Activated naive CD4-positive, alpha-beta T cell (primary cell): ENCODE data around the gene ALCAM.
"Not testable (repeated sequence)": the region's sequence is repeated elsewhere in the genome, so short reads cannot be mapped to it uniquely, and the experiment has no call there.

Experiments used
- DNase-seq, 4 experiments: peaks; one replicate each; lab custom pipeline; 2025; lab: John Stamatoyannopoulos, UW

Gene ALCAM

DNA sequence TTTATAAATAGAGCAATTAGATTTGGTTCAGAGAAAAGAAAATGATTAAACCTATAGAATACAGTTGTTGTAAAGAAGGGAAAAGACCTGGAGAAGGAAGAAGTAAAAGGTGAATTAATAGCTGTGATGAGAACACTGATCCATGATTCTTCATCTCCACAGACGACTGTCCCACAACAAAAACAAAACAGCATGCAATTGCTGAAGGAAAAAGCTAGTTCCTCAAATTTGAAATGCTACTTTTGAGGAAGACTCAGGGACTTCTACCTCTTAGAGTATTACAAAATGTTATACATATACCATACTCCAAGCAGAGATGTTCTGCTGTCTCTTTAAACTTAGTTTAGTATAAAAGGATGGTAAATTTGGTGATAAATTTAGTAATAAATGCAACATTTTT lies 21.5 kb downstream of the ALCAM start:
- no peak for DNase-seq

DNA sequence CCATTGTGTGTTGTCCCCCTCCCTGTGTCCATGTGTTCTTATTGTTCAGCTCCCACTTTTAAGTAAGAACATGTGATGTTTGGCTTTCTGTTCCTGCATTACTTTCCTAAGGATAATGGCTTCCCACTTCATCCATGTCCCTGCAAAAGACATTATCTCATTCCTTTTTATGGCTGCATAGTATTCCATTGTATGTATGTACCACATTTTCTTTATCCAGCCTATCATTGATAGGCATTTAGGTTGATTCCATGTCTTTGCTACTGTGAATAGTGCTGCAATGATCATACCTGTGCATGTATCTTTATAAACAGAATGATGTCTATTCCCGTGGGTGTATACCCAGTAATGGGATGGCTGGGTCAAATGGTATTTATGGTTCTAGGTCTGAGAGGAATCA lies 23.1 kb downstream of the ALCAM start:
- not testable (repeated sequence) for DNase-seq

DNA sequence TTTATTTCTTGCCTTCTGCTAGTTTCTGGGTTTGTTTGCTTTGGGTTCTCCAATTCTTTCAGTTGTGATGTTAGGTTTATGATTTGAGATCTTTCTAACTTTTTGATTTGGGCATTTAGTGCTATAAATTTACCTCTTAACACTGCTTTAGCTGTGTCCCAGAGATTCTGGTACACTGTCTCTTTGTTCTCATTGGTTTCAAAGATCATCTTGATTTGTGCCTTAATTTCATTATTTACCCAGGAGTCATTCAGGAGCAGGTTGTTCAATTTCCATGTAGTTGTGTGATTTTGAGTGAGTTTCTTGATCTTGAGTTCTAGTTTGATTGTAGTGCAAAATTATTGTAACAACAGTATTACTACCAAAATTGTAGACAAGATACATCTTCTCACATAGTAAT lies 25.9 kb downstream of the ALCAM start:
- DNase-seq = not testable (repeated sequence)

DNA sequence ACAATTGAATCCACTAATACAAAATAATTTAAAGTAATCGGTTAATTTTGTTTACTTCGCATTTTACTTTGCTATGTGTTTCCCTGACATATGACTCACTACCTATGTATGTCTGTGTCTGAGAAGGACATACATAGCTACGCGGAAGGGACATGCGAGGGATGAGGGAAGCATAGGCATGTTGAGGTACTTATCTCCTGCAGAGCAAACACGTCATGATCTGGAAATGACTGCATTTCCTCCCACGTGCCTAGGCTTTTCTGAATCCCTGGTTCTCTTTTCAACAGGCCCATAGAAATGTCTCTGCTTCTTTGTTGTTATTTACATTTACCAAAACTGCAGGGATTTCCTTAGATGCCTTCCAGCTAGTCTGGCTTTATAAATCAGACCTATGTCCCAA lies 27.5 kb downstream of the ALCAM start:
- no peak for DNase-seq

DNA sequence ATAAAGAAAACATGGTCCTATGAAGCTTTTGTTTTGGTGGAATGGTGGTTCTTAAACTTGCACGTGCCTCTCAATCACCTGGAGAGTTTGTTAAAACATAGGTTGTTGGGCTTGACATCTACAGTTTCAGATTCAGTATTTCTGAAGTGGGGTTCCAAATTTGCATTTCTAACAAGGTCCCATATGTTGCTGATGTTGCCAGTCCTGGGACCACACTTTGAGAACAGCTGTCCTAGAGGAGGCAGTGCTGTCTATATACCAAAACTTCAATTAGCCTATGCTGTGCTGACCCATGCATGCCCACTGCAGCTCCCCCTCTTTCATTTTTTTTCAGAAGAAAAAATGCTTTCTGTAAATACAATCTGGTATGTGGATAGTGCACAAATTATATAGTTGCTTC lies 31.3 kb downstream of the ALCAM start:
- DNase-seq = no peak

DNA sequence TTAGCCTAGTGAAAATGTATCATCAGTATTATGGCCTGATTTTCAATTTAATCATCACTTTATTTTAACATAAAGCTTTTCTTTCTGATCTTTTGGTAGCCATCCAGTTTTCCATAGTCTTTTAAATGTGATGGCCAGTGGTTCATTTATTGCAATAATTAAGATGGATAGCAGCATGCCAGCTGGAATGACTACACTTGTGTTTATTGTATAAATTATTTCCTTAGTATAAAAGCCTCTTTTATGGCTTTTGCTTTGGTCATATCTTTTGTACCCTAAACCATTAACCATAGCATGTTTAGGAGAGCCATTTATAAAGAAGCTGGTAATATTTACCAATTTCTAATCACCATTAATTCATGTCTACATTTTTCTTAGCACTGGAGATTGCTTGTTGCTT lies 31.7 kb downstream of the ALCAM start:
- no peak for DNase-seq

DNA sequence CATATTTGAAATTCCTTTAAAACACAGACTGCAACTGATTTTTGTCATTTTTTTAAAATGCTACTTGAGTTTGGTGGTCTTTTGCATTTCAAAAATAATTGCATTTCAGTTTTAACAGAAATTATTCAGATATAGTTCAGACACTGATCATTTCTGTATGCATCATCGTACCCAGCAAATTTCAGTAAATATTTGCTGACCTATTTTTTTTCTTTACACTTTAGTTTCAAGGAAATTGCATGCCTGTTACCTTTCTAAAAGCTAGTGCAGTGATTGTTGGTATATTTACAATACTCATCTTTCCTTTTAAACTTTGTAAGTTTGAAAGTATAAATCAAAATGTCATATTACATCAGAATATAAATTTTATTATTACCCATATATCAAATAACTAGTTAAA lies 32.4 kb downstream of the ALCAM start:
- no peak for DNase-seq

DNA sequence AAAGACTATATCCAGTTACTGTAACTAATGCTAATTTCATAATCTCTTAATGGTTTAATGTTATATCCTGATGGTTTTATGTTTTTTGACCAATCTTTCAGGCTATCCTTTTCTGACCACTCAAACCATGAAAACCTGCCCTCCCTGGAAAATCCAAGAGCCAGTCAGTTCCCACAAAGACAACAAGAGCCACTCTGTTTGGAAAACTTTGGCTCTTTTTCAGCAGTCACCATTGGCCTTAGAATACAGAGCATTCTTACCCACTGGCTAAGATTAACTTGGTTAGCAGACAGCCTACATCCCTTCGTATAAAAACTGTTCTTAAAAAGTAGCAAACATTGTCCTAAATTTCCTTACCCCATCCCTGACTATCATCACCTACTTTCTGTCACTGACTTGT lies 32.9 kb downstream of the ALCAM start:
- no peak for DNase-seq

DNA sequence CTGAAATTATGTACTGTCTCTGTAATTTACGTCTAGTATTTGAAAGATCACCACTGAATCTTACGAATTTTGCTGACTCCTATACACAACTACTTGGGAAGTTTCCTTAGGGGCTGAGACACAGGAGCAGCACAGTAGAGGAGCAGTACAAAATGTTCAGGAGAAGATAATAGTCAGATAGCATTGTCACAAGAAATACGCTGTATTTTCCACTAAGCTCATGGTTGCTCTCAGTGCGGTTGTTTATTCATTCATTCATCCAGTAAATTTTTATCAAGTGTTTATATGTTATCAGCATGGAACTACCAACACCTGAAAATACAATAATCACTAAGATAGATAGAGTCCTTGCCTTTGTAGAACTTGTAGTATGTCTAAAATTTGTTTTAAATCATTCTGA lies 34.5 kb downstream of the ALCAM start:
- no peak for DNase-seq

DNA sequence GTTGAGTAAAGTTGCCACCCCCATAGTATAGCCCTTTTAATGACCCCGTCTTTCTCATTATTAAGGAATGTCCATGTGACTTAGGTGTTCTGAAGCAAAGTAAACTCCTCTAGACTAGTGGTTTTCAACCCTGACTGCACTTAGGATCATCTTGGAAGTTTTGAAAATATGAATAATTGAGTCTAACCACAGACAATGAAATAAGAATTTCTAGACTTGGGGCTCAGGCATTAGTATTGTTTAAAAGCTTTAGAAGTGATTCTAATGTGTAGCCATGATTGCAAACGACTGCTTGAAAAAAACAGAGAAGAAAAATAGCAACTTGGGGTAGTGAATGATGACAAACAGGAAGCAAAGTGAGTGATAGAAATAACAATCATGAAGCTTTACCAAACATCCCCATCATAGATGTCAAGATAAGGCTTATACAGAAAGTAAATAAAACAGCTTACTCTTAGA lies 35.0 kb downstream of the ALCAM start:
- DNase-seq = no peak

DNA sequence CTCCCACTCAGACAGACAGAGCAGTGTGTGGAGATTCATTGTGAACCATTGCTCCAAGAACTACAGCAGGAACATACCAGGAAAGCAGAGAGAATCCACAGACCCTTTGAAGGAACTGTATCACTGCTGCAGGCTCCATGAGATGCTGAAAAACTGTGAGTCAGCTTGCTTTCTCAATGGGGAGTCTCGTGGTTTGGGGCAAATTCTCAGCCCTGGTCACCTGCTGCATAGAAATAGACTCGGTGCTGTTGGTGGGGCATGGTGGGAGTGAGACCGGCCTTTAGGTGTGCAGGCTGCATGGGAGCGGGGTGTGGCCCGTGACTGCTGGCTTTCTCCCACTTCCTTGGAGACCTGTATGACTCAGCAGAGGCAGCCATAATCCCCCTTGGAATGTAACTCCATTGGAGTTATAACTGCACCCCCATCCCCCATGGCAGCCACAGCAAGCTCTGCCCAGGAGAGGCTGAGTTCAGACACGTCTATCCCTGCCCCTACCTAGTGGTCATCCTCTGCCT lies 35.6 kb downstream of the ALCAM start:
- no peak for DNase-seq

DNA sequence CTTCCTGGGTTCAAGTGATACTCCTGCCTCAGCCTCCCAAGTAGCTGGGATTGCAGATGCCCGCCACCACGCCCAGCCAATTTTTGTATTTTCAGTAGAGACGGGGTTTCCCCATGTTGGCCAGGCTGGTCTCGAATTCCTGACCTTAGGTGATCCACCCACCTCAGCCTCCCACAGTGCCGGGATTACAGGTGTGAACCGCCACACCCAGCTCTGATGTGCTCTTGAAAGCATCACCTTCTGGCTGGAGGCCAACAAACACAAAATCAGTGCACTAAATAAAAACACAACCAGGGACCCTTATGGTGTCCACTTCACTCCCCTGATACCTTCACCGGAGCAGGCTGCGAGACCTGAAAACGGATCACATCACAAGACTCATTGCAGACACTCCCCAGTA lies 36.3 kb downstream of the ALCAM start:
- DNase-seq = not testable (repeated sequence)

DNA sequence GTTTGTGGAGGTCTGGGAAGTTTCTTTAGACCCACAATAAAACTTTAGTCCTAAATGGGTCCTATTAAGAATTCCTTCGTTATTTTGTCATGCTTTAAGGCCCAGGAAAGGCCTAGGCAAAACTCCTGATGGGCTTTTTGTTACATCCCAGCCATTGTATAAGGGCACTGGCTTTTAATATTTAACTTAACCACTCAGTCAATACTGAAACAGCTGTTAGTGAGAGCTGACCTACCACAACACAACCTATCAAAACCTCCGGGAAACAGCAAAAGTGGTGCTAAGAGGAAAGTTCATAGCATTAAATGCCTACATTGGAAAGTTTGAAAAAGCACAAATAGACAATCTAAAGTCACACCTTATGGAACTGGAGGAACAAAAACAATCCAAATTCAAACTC lies 39.6 kb downstream of the ALCAM start:
- no peak for DNase-seq

DNA sequence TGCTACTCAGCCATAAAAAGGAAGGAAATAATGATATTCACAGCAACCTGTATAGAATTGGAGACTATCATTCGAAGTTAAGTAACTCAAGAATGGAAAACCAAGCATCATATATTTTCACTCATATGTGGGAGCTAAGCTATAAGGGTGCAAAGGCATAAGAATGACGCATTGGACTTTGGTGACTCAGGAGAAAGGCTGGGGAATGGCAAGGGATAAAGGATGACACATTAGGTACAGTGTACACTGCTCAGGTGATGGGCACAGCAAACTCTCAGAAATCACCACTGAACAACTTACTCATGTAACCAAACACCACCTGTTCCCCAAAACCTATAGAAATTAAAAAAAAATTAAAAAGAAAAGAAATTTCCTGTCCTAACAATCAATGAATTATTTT lies 42.7 kb downstream of the ALCAM start:
- DNase-seq = no peak

DNA sequence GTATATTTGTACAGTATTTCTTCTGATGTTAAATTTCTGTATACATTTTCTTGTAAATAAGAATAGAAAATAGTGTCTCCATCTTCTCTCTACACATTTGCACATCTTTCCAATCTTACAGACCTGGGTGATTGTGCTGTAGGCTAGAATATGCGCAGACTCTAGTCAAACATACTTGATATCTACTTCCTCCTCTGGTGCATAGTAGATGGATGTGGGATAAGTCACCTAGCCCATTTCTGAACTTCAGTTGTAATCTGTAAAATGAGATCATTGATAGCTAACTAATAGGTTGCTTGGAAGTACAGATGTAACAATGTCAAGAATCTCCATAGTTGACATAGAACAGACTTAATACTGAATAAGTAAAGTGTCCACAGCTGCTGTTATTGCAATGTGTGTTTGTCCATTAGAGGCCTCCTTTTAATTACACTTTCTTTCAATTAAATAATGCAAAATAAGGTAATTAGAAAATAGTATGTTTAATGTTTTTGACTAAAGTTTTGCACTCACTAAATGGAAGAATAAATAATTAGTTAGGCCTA lies 46.7 kb downstream of the ALCAM start:
- DNase-seq = no peak

DNA sequence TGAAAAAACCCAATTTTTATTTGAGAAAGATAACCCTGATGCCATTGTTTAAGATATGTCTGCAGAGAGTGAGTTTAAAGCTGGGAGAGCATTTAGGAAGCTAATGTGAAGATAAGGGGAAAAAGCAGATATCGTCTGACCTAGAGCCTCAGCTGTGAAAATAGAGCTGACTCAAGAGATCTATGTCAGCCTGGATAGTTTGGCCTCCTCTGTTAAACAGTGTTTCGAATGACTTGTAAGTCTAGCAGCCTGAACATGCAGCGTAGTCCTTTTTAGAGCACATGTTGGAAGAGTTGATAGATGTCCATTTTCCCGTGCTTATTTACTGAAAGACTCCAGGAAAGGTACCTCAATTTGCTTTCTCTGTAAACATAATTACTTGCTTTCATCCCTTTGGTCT lies 48.1 kb downstream of the ALCAM start:
- no peak for DNase-seq

DNA sequence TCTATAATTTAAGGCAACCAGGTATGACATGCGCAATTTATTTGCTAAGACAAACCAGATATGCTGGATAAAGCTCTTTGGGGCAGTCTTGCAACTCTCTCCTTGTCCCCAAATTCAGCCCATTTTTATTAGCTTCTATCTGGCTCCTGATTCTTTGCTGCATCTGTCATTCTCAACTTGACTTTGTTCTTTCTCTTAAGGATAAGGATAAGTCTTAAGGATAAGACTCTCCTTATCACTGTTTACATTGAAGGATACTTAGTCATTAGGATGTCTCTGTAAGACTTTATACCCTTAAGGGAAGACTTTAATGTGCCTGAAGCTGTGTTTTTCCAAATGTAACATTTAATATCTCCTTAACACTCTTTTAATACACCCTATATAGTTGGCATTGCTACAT lies 49.2 kb downstream of the ALCAM start:
- DNase-seq = no peak

DNA sequence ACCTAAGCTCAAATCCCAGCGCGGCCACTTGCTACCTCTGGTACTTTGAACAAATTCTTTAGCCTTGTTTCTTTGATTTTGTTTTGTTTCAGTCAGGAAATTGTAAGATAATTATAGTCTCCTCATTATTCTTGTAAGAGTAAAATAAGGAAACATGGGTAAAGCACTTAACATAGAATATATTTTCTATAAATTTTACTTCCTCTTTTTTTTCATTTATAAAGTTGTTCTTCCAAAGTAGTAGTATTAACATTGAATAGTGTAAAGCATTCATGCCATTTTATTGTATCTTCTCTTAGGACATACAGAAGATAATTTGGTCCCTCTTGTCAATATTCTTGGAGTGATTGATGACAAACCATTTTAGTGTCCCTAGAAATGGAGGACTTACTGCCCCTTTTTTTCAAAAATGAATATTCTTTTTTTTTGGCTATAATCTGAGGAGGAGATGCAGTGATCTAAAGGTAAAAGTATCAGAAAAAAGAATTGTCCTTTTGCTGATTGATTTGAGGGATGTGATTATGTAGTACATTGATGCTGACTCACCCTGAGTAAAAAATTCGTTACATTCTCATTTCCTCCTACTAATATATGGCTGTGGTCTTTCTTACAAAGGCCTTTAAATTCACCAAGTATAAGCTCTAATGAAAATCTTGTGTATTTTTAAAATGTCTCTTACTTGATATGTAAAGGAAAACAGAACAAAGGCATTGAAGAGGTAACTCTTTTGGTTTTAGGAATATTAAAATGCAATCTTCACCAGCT lies 51.0 kb downstream of the ALCAM start:
- no peak for DNase-seq

DNA sequence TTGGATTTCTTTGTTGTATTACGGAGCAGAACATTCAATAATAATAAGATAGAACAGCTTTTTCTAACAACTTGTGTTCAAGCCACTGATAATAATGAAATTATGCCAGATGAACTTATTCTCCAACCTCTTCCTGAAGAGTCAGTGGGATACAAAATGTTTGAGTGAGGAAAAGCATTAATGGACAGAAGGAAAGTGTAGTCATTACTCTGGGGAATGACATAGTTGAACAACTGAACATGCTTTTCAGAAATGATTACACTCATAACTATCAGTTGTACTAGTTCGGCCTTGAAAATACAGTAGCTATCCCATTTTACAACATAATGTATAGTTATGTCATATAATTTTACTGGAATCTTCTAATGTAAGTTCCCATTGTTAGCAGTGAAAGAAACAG lies 55.9 kb downstream of the ALCAM start:
- no peak for DNase-seq

DNA sequence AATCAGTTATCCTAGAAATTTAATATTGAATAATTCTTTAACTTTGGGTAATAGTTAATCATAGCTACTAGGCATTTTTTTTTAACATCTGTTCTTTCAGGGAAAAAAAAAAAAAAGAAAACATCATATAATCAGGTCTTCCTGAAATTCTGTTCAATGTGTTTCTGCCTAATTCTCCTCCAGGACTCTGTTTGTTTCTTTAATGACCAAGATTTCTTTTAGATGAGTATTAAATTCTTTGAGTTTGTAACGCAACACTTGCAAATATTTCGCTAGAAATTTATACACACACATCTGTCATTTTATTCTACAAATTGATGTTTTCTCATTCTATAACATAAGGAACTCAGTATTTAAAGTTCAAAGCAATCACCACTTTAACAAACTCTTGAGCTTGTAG lies 56.7 kb downstream of the ALCAM start:
- DNase-seq = no peak

DNA sequence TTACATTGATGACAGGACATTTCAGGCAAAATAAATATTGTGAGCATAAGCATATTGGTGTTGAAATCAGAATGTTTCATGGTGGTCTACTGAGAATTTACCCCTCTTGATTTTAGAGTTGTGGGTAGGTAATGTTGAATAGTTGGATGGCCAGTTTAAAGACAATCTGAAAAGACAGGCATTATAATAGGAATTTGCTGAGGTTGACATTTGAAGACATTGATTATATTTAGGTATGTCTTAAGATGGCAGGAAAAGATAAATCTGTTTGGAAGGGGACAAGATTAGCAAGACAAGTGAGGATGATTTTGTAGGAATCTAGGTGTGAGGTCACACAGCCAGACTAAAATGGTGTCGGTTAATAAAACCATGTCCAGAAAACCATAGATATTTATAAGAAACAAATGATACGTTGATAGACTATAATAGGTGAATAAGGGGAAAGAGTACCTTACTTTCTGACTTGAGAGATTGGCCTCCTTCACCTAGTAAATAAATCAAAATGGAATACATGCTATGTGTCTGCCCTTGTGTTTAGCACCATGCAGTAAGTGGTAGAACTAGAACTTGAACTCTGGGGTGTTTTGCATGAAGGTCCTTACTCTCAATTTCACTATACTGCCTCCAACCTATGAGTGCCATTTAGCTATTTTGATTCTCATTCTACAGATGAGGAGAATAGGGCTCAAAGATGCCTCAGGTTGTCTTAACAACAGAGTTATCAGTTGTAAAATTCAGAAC lies 57.9 kb downstream of the ALCAM start:
- no peak for DNase-seq

DNA sequence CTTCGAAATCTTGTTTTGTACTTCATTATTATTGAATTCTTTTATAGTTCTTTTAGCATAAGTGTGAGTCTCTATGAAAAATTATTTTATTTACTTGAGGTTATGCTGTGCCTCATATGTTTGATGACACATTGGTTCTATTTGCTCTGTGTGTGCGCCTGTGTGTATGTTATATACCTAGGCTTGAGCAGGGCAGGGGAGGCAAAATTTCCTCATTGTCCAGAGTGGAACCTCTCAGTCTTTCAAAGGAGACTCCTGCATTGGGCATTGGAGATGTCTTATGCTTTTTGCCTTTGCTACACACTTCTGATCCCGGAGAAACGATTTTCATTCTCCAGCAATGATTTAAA lies 58.4 kb downstream of the ALCAM start:
- no peak for DNase-seq

DNA sequence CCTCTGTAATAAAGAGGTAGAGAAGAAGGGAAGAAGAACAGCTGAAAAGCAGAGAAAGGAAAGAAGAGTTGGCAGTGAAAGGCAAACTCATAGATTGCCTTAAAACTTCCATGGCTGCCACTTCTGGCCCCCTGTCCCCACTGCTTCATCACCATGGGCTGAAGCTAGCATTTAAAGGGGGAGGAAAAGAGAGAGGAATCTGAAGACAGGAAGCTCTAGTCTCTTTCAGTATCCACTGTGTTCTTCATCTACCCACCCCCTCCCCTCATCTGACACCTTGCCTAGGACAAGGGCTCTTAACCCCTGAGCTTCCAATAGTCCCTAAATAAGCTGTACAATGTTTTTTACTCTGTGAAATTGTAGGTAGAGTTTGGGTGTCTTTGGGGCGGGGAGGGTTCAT lies 60.6 kb downstream of the ALCAM start:
- no peak for DNase-seq
